Cerebellar nuclear complex (tissue), 1 donor: ENCODE data around the gene MKNK1.

Experiments
- DNase-seq, 2 experiments: peaks; one replicate each; lab custom pipeline; 2025; lab: John Stamatoyannopoulos, UW

The MKNK1 gene

GRCh38 chr1:46618754-46619415 lies 14.8 kb upstream of the MKNK1 start:
- DNase-seq, result no peak

DNA sequence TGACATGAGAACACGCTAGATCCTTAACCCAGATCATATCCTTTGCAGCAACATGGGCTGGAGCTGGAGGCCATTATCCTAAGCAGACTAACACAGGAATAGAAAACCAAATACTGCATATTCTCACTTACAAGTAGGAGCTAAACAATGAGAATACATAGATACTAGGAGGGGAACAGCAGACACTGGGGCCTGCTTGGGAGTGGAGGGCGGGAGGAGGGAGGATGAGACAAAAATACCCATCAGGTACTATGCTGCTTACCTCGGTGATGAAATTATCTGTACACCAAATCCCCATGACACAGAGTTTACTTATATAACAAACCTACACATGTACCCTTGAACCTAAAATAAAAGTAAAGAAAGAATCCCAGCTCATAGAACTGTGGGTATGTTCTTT lies 13.8 kb upstream of the MKNK1 start:
- DNase-seq, result no peak

DNA sequence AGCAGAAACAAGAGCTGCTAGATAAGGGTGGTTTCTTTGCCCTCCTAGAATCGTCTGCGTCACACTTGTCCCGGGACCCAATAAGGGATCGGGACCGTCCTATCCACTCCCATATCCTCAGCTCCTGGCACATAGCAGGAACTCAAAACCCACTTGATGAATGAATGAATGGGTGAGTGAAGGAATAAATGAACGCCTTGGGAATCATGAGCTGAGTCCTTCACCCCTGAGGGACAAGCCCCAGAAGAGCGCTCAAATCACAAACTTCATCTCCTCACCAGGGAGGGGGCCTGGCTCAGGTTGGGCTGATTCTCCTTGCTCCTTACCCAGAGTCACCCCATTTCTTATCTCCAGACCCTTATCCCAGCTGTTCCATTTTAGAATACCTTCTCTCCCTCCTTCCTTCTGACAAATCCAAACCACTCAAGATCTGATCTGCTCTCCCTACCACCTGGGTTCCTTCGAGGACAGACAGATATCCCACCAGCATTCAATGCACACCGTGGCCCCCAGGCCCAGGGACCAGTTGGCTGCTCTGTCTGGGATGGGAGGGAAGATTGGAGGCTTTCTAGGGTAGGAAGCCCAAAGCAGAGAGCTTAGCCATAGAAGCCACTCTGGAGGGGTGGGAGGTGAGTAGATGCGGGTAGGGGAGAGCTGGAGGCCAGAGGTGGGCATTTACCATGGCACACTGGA lies 13.2 kb upstream of the MKNK1 start:
- DNase-seq, result no peak

- DNase-seq, result peak; percentile 68 to 78
Observed at GRCh38 chr1:46616277-46617107, 12.4 kb upstream of the MKNK1 start, which contains the start of gene MOB3C. TSS of gene MOB3C (minus strand) at chr1:46616811. CDS start at chr1:46613321, 3,490 bp downstream.

GRCh38 chr1:46615735-46616134 lies 11.7 kb upstream of the MKNK1 start:
- DNase-seq, result no peak

- DNase-seq, result no peak
Observed at GRCh38 chr1:46615088-46615487, 11.0 kb upstream of the MKNK1 start.

DNA sequence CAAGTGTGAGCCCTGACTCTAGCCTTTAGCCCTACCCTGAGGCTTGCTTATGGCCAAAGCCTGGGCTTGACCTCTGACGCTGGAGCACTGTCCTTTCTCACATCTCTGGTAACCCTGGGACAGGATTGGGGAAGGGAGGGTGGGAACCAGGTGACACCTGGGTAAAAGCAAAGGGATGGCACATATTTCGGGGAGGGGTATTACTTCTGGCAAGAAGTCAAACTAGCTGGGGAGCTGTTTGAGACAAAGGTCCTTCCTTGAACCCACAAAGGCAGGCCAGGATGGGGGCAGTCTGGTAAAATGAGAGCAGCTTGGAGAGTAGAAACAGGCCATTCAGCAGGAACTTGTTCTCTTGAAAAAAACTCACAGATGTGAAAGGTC lies 10.5 kb upstream of the MKNK1 start:
- no peak for DNase-seq

GRCh38 chr1:46613661-46614603 lies 9.9 kb upstream of the MKNK1 start:
- no peak for DNase-seq

DNA sequence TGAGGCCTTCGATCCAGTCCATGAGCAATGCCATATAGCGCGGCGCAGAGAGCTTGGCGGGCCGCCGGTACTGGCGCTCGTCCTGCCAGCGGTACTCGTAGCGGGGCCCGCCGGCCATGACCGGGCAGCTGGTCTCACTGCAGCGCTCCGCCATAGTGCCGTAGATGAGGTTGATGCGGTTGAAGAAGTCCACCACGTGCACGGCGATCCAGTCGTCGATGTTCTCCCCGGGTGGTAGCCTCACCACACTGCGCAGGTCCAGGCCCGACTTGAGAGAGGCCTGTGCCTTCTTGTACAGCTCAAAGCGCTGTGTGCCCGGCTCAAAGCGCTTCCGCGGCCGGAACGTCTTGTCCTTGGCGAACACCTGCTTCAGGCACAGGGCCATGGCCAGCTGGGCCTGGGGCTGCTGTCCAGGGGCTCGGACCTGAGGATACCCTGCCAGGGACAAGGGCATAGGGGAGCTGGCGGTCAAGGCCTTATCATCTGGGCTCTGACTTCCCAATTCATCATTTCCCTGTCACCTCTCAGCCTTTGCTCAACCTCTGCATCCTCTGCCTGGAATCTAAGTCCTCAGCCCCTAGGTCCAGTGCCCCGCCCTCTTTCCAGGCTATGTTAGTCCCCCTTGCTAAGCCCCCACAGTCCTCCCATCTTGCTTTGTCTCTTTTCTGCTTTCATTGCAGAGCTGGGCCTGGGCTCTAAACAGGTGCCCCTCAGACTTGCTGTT lies 9.0 kb upstream of the MKNK1 start:
- no peak for DNase-seq

GRCh38 chr1:46611691-46612221 lies 7.7 kb upstream of the MKNK1 start:
- DNase-seq, result no peak

- DNase-seq, result peak; percentile 38 to 67
Observed at GRCh38 chr1:46607345-46608130, 3.5 kb upstream of the MKNK1 start.

DNA sequence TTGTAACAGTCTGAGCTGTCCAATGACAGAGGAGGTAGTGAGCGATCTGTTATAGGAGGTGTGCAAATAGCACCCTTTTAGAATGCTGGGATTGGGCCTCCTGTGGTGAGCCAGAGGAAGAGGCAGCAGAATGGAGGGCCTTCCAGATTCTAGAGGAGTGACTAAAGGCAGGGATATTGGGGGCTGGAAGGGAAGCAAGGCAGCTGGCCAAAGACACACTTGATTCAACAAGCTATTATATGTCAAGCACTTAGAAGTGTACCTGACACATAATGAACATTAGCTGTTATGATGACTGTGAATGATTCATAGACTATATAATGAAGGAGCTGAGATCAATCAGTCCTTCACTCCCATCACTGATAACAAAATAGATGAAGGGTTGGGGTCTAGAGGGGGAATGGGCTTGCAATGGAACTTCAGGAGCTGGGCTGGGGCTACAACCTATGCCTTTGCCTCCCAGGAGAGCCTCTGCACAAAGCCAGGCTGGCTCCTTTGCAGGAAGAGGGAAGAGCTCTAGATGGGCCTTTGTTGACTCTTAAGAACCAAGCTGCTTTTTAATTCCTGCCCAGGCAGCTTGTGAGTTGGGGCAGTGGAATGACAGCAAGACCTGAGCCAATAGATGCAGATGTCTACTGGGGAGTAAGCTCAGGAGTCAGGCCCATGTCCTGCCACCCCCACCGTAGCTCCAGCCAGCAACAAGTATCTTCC lies 2.3 kb upstream of the MKNK1 start:
- no peak for DNase-seq

GRCh38 chr1:46605232-46605631 lies 1.2 kb upstream of the MKNK1 start:
- no peak for DNase-seq

DNA sequence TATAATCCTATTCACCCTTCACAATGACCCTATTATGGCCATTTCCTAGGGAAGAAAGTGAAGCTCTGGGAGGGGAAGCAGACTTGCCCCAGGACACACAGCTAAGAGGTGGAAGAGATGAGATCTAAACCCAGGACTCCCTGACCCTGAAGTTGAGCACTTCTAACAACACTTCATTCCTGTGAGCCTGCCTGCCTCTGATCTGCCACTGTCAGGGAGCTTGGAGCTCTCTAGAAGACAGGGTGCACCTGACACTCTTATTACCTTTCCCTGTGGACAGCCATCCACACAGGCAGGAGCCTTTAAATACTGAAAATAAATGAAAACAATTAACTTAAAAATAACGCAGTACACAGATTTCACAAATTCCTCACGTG lies 599 bp downstream of the MKNK1 start:
- DNase-seq, result no peak

- no peak for DNase-seq
Observed at GRCh38 chr1:46601257-46602007, 2.6 kb downstream of the MKNK1 start.

DNA sequence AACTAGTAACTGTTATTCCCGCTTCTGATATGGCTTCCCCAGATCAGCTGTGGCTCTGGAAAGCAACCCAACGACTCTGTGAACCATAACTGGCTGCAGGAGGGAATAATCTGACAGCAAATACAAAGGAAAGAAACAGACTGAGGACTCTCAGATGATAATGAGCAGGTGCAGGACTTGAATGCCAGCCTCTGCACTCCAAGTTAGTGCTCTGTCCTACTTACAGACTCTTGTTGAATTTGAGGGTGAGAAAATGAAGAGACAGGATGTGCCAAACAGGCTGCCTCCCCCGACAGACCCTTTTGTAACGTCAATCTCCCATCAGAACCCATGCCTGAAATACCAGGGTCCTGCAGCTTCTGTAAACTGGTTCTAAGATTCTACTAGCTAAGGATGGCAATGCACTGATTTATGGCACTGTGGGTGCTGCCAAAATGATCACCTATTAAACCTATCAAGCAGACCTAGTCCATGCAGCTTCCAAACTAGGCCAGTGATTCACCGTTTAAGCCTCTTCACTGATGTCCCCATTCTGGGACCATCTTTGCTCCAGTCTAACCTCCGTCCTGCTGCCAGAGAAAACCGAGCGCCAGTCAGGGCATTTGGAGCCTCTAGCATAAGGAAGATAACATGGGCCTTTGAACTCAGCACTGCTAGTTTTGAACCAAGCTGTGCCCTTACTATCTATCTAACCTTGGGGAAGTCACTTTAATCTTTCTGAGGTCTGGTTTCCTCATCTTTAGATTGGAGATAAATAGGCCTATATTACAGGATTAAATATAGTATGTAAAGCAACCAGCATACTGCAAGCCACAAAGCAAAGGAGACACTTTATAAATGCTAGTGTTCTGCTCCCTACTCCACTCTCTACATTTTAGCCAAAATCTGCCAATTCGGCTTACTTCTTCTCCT lies 4.8 kb downstream of the MKNK1 start:
- DNase-seq, result no peak

- no peak for DNase-seq
Observed at GRCh38 chr1:46596846-46597245, 7.2 kb downstream of the MKNK1 start.

DNA sequence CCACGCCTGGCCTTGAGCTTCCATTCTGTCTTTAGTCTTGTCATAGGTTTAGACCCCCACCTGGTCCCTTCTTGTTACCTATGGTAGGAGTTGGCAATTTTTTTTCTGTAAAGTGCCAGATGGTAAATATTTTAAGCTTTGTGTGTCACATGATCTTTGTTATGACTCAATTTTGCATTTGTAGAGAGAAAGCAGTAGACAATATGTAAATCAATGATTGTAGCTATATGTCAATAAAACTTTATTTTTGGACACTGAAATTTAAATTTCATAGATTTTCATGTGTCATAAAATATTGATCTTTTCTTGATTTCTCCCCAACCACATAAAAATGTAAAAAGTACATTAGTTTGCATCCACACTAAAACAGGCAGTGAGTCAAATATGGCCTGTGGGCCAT lies 8.0 kb downstream of the MKNK1 start:
- no peak for DNase-seq
